Adrenal gland (tissue), 5 donors: ENCODE measurements around the gene SNRNP200.

Experiments
- CTCF ChIP-seq, 6 experiments: fragments of 450-650 bp in 4 of 6; fragments of 200-600 bp in 2 of 6; sonication (generic) in 1 of 6; IDR thresholded peaks; 1 replicate in 5 of 6; 2 replicates in 1 of 6; pipeline versions ENCODE4 v1.5.1 to v1.8.0; 2016 to 2021; ENCODE audit warnings: antibody characterized with exemption in 6 of 6, mild to moderate bottlenecking in 2 of 6, moderate library complexity in 1 of 6
- POLR2A ChIP-seq, 2 donors: fragments of 450-650 bp; IDR thresholded peaks; one replicate each; pipeline ENCODE4 v1.6.1; 2017; ENCODE audit warnings: antibody characterized with exemption in 2 of 2, mild to moderate bottlenecking in 2 of 2, moderate library complexity in 1 of 2
- donor health status: DM: no; HTN: no; CAD: no.

GRCh38 chr2:96296925-96297324 lies 8.4 kb downstream of the SNRNP200 start:
- no peak for TF ChIP-seq CTCF (IDR thresholded peaks at IDR 0.05)
- TF ChIP-seq POLR2A (IDR thresholded peaks at IDR 0.05) = no peak
